Activated CD4-positive, alpha-beta T cell treated with anti-CD3 and anti-CD28 coated beads for 1 hour (primary cell): ENCODE data around the gene SKAP1.
"Not testable (repeated sequence)": the region's sequence is repeated elsewhere in the genome, so short reads cannot be mapped to it uniquely, and the experiment has no call there.

Source experiments
- DNase-seq: peaks from one replicate; pipeline ENCODE4 v3.0.0-alpha.2; 2020

Gene SKAP1

GRCh38 chr17:48410821-48411220 lies 19.2 kb downstream of the SKAP1 start:
- DNase-seq, result not testable (repeated sequence)

GRCh38 chr17:48409607-48410006 lies 20.4 kb downstream of the SKAP1 start:
- DNase-seq, result no peak

GRCh38 chr17:48406936-48407567 lies 23.0 kb downstream of the SKAP1 start:
- DNase-seq, result no peak

- DNase-seq, result no peak
Observed at GRCh38 chr17:48394821-48395220, 35.2 kb downstream of the SKAP1 start.

- DNase-seq, result no peak
Observed at GRCh38 chr17:48393283-48393682, 36.7 kb downstream of the SKAP1 start.

- DNase-seq, result no peak
Observed at GRCh38 chr17:48392857-48393256, 37.2 kb downstream of the SKAP1 start.

- no peak for DNase-seq
Observed at GRCh38 chr17:48391444-48391843, 38.6 kb downstream of the SKAP1 start.

GRCh38 chr17:48389903-48390302 lies 40.1 kb downstream of the SKAP1 start:
- no peak for DNase-seq

GRCh38 chr17:48388955-48389743 lies 40.9 kb downstream of the SKAP1 start:
- no peak for DNase-seq

GRCh38 chr17:48386826-48387225 lies 43.2 kb downstream of the SKAP1 start:
- no peak for DNase-seq

GRCh38 chr17:48385319-48385718 lies 44.7 kb downstream of the SKAP1 start:
- no peak for DNase-seq

- DNase-seq, result no peak
Observed at GRCh38 chr17:48384164-48384563, 45.9 kb downstream of the SKAP1 start.

GRCh38 chr17:48382989-48383388 lies 47.0 kb downstream of the SKAP1 start:
- no peak for DNase-seq

GRCh38 chr17:48378708-48379392 lies 51.2 kb downstream of the SKAP1 start:
- DNase-seq, result no peak

GRCh38 chr17:48378238-48378637 lies 51.8 kb downstream of the SKAP1 start:
- DNase-seq, result no peak

- no peak for DNase-seq
Observed at GRCh38 chr17:48376682-48377325, 53.2 kb downstream of the SKAP1 start.

- no peak for DNase-seq
Observed at GRCh38 chr17:48375356-48375755, 54.7 kb downstream of the SKAP1 start.

GRCh38 chr17:48374650-48375230 lies 55.3 kb downstream of the SKAP1 start:
- DNase-seq, result no peak

- no peak for DNase-seq
Observed at GRCh38 chr17:48373883-48374282, 56.1 kb downstream of the SKAP1 start.

- DNase-seq, result no peak
Observed at GRCh38 chr17:48373130-48373830, 56.7 kb downstream of the SKAP1 start.

- not testable (repeated sequence) for DNase-seq
Observed at GRCh38 chr17:48368967-48369366, 61.0 kb downstream of the SKAP1 start.

- DNase-seq, result no peak
Observed at GRCh38 chr17:48368352-48368908, 61.6 kb downstream of the SKAP1 start.
